Muscle of back (tissue), 13 donors: ENCODE measurements around the gene SETD6. TPM values are rescaled to one million over a fixed set of nuclear protein-coding genes. Genes with fewer than 3 reads are reported as not detected.
"Not testable (repeated sequence)": the region's sequence is repeated elsewhere in the genome, so short reads cannot be mapped to it uniquely, and the experiment has no call there.

Experiments used
- DNase-seq, 3 donors: peaks; one replicate each; pipeline versions ENCODE4 v3.0.0 to v3.0.0-alpha.2; 2013
- long read RNA-seq, 9 donors: transcript quantifications; one replicate each; lab custom pipeline, GENCODE V29; 2026
- polyA plus RNA-seq, 10 donors: library from polyadenylated mRNA; unstranded; fragments of 120-200 nt; gene quantifications; one replicate each; pipeline ENCODE4 v1.2.1, GENCODE V29; 2013; ENCODE audit not compliant: insufficient read length in 10 of 10

Gene SETD6, protein sequence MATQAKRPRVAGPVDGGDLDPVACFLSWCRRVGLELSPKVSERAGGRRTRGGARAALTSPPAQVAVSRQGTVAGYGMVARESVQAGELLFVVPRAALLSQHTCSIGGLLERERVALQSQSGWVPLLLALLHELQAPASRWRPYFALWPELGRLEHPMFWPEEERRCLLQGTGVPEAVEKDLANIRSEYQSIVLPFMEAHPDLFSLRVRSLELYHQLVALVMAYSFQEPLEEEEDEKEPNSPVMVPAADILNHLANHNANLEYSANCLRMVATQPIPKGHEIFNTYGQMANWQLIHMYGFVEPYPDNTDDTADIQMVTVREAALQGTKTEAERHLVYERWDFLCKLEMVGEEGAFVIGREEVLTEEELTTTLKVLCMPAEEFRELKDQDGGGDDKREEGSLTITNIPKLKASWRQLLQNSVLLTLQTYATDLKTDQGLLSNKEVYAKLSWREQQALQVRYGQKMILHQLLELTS
- polyA plus RNA-seq = 10 to 100 TPM; 10.2 to 23.7 (median 14.0) TPM
- long read RNA-seq, donor 1, partial matches to known transcripts = 0 of 2 reads
- long read RNA-seq, donor 1, other reads (novel, unspliced or antisense) = 0 of 2 reads
- long read RNA-seq, donor 2, partial matches to known transcripts = 10 of 23 reads
- long read RNA-seq, donor 2, other reads (novel, unspliced or antisense) = 9 of 23 reads
- long read RNA-seq, donor 3 = 0 reads
- long read RNA-seq, donor 4, partial matches to known transcripts = 0 of 4 reads
- long read RNA-seq, donor 4, other reads (novel, unspliced or antisense) = 0 of 4 reads
- long read RNA-seq, donor 5, partial matches to known transcripts = 0 of 1 reads
- long read RNA-seq, donor 5, other reads (novel, unspliced or antisense) = 0 of 1 reads
- long read RNA-seq, donor 6, partial matches to known transcripts = 0 of 4 reads
- long read RNA-seq, donor 6, other reads (novel, unspliced or antisense) = 0 of 4 reads
- long read RNA-seq, donor 7 = 0 reads
- long read RNA-seq, donor 8, partial matches to known transcripts = 0 of 2 reads
- long read RNA-seq, donor 8, other reads (novel, unspliced or antisense) = 0 of 2 reads
- long read RNA-seq, donor 9 = 0 reads

DNA sequence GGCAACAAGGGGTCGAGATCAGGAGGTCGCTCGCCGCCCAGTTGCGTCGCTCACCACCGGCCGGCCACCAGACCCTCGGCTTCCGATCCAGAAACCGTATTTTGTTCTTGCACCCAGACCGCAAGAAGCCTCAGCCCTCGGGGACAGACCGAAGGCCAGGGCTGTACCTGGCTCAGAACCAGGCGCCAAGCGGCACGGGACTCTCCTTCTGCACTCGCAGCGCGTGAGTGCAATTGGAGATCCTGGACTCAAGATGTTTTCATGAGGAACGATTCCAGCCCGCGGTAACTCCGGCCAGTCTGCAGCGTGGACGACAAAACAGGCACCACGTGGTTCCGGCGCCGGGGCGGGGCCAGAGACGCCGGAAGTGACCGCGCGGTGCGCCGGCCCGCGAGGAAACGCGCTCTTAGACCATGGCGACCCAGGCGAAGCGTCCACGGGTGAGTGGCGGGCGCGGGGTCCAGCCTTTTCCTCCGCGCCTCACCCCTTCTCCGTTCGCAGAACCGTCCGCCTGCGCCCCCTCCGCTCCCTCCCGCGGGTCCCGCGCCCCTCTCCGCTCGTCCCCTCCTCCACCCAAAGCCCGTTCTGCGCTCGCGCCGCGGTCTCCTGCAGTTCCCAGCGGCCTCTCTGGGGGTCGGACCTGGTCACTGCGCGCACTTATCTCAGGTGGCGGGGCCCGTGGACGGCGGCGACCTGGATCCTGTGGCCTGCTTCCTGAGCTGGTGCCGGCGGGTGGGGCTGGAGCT, at the start of gene SETD6:
Gene SETD6, plus strand, starts transcription at position 393 of the 746 bp plus-strand sequence. Its CDS starts 21 bp downstream, at position 414.
- peak; percentile 82 to 97 (median 92) for DNase-seq

DNA sequence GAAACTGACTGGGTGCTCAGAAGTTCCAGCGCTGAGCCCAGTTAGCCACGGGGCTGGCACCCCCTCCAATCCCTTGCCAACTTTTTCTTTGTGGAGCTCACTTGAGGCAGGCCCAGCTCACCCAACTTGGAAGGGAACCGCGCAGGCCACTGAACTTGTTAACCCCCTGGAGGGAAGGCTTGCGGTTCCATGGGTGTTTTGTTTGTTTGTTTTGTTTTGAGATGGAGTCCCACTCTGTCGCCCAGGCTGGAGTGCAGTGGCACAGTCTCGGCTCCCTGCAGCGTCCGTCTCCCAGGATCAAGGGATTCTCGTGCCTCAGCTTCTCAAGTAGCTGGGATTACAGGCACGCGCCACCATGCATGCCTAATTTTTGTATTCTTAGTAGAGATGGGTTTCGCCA, 49.5 kb upstream of the SETD6 start:
- no peak for DNase-seq

DNA sequence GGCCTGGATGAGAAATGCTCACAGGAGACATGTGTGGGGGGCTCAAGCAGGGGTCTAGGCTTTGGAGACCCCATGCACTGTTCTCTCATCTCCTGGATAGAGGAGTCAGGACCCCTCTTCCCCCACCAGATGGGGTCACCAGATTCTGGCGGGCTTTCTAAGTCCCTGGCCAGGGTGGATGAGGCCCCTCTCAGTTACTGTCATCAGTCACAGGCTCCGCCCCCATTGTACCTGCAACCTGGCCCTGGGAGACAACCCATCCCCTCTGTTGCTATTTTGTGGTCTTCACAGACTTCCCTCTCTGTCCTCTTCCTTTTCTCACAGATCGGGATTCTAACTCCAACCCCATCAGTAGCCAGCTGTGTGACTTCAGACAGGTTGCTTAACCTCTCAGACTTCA, 48.9 kb upstream of the SETD6 start:
- no peak for DNase-seq

DNA sequence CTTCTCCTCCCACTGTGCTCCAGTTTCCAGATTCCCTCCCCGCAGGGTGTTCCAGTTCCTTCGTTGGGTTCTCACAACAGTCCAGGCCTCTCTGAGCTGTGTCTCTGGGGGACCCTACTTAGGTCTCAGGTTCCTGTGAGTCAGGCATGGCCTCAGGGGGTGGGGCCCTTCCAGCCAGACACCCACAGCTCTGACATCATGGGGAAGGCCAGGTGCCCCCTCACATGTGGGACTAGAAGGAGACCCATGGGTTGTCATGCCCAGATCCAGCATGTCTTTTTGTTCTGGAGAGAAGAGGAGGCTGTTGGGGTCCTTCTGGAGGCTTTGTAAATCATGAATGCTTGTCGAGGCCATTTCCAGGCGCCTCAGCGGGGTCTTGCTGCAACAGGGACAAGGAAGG, 47.4 kb upstream of the SETD6 start:
- DNase-seq = no peak

DNA sequence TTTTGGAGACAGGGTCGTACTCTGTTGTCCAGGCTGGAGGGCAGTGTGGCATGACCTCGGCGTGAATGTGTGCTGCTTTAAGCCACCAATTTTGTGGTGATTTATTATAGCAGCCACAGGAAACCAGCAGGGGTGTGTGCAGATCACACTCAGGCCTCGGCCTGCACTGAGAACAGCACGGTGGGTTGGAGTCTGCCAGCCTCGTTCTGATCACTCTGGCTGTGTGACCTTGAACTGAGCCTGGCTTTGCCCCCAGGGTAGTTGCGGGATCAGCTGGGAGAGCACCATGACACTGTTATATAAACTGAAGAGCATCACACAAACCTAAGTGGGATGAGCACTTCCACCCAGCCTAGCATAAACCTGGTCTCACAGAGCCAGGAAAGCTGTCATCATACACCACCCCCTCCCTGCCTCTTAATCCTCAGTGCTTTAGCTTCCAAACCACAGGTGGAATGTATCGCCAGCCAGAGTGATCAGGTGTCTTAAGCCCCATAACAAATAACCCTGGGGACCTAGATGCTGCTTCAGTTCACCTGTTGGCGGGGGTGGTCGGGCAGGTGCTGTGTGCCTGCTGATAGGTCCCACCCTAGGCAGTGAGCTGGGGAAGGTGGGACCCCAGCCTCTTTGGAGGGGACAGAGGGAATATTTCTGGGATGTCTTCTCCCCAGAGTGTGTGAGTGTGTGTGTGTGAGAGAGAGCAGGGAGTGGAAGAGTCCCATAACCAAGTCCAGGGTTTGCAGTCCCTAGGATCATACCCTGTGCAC, 43.9 kb upstream of the SETD6 start:
- no peak for DNase-seq

DNA sequence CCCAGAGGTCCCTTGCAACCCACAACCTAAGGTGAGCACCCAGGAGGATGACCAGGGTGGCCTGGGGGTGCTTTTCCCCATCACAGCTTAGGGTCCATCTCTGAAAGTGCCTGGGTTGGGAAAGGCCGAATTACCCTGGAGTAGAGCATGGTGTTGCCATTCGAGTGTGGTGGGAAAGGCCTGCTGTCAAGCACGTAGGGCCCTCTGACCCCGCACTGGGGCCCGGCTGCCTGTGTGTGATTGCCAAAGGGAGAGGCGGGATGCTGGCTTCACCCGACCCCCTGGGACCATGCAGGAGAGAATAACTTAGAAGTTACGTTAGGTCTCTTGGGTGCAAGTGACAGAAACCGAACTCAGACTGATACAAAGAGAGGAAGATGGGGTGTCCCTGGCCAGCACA, 43.1 kb upstream of the SETD6 start:
- DNase-seq = no peak

DNA sequence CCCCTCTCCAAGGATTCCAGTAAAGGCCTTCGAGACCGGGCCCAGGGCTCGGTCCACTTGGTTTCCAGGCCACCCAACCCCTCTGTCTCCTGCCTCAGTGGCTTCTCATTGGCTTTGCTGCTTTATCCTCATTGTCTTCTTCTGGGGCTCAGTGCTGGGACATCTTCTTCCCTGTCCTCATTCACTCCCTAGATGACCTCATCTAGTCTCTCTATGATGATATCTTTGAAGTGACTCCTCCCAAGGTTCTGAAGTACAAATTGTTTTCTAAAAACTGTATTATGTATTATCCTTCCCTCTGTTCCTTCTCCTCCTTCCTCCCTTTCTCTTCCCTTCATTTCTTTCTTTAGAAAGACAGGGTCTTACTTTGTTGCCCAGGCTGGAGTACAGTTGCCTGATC, 42.5 kb upstream of the SETD6 start:
- no peak for DNase-seq

DNA sequence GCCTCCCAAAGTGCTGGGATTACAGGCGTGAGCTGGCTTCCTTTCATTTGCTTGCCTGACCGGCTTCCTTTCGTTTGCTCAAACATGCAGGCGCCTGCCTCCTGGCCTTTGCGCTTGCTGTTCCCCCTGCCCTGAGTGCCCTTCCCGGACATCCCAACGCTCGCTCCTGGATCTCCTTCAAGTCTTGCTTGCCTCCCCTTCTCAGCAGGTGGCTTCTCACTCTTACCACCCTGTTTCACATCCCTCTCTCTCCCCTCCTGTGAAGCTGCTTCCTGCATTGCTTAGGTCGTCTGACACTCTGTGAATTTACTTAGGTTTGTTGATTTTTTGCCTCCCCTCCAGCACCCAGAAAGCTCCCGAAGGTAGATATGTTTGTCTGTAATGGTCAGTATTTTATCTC, 41.0 kb upstream of the SETD6 start:
- DNase-seq = no peak

DNA sequence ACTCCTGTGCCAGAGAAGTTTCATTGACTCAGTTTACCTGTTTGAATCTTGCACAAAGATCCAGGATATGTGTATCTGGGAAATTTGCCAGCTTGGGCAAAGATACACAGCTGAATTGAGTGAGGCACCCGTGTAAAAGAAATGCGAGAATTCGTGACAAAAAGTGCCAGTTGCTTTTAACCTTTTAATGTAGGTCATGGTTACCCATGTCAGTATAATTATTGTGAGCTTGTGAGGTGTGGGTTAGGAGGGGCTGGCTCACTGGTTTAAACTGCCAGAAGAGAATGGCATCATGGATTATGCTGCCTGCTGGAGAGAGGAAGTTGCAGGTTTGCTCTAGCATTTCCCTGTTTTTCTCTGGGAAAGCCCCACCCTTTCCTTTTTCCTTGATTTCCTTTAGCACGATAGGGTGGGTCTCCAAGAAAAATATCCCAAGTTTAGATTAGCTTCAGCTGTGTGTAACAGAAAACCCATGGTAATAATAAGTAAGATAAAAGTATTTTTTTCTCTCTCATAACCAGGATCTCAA, 40.2 kb upstream of the SETD6 start:
- no peak for DNase-seq

DNA sequence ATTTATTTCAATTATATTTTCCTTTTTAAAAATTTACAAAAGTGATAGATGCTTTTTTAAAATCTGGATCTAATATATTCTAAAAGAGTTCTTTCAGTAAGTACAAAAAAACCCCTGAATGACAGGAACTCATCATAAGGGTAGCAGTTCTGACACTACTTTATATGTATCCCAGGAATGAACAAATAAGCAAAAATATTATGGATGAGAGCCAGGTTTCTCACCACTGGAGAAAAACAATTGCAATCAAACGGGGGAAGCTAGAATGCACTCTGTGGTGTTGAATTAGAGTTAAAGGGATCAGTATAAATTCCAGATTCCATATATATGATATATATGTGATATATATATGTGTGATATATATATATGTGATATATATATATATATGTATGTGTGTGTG, 38.5 kb upstream of the SETD6 start:
- DNase-seq = no peak

DNA sequence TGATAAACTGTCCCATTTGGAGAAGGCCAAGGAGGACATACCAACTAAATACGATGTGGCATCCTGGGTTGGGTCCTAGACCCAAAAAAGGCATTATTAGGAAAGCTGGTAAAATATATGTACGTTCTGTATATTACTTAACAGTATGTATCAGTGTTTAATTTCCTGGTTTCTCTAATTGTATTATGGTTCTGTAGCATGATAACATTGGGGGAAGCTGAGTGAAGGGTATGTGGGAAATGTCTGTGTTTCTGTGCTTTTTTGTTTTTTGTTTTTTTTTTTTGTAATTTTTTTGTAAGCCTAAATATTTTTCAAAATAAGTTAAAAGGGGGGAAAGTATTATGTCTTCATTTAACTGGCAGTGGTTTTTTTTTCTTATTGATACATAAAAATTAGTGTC, 36.9 kb upstream of the SETD6 start:
- DNase-seq = no peak

DNA sequence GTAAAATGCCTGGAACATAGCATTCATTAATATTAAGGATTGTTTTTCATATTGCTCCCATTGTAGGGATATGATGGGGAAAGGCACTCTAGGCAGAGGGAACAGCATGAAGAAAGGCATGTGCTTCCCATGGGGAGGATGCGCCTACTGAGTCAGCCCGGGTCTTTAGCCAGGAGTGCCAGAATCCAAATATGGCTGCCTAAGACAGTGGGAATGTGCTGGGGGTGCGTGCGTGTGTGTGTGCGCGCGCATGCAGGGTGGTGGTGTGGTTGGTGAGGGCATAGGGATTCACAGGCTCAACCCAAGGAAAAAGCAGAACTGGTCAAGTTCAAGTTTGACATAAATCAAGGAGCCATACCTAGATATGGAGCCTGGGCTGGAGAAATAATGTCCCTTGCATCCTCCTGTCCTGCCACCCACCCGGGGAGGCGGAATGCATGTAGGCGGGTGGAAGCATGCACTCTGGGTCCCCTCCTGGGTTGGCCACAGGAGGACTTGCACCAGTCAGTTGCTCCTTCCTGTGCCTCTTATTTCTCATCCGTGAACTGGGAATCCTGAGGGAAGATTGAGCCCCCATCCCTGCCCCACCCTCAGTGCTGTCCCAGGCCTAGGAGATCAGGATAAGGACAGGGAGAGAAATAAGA, 34.0 kb upstream of the SETD6 start:
- no peak for DNase-seq

DNA sequence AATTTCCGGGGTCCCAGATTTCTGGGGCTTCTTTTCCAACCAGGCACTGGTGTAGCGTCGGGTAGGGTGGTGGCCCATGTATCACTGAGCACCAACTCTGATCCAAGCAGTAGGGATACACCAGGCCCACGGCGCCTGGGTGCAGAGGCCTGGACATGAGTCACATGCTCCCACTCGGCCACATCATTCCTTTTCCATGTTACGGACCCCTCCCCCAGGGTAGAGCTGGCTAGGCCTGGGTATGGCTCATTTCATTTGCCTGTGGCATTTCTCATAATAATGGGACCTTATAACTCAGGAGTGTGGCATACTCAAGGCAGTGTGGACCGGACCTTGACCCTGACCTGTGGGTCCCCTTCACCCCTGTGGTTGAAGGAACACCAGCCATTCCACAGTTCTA, 33.4 kb upstream of the SETD6 start:
- no peak for DNase-seq

DNA sequence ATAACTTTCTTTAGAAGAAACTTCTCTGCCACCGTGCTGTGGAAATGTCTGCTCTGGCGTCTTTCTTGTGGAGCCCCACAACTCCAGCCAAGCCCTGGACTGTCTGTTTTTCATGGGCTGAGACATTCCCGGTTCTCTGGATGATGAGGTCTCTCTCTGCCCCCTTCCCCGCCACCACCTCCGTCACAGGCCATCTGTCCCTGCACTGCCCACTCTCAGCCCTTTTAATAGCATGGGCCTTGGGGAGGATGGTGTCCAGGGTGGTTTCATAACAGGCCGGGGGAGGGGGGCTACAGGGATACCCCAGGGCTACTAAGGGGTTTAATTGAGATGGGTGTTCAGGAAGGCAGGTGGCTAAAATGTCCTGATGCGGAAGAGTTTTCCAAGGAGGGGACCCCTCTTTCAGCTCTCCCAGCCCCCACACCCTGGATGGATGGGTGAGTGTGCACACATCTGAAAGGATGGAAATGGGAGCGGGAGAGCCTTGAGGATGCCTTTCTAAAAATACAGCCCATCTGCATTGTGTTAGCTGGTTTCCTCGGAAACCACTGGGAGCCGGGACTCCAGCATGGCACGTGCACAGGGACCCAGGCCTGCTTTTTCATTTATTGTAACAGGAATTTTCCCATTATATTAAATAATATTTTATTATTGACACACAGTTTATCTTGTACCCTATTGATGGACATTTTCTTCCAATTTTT, 30.0 kb upstream of the SETD6 start:
- peak in 1 of 3 donors; percentile 52 for DNase-seq

DNA sequence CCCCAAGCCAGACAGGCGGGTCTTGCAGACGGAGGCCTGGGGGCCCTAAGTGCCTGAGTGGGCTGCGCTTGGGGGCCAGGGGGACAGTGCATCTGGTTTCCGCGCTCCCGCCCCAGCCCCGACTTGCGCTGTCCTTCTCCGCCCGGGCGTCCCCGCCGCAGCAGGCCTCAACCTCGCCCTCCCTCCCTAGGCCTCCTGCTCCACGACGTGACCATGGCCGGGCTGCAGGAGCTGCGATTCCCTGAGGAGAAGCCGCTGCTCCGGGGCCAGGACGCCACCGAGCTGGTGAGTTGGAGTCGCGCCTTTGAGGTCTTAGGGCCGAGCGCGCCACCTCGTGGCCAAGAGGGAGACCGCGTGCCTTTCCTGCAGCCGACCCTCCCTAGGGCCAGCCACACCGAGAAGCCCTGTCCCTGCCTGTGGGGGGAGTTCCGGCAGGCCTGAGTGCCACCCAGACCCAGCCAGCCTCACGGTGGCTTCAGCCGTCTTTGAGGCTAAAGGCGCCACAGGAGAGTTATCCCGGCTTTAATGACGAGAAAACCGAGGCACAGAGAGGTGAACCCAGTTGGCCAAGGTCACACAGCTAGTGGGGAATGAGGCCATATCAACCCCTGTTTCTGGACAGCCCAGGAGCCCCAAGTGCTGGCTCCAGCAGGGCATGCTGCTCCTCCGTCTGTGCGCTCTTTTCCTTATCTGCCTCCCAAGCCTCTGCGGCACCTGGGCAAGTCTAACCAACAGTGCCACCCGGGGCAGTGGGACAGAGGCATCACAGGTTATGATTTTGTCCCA, 27.6 kb upstream of the SETD6 start:
- peak; percentile 65 to 91 (median 84) for DNase-seq

DNA sequence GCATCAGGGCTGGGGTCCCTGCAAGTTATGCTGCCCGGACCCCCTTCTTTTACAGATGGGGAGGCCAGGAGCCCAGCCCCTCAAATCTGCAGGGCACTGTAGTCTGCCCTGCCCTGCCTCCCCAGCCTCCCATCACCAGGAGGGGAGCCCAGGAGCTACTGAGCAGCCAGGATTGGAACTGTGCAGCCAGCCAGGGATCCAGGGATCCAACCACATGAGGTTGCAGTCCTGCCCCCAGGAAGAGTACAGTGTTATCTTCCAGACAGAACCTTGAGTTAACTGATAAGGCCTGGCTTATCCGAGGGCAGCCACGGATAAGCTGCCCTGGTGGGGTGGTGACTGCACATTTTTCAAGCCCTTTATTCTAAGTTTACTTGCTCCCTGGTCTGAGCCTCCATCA, 26.8 kb upstream of the SETD6 start:
- DNase-seq = no peak

DNA sequence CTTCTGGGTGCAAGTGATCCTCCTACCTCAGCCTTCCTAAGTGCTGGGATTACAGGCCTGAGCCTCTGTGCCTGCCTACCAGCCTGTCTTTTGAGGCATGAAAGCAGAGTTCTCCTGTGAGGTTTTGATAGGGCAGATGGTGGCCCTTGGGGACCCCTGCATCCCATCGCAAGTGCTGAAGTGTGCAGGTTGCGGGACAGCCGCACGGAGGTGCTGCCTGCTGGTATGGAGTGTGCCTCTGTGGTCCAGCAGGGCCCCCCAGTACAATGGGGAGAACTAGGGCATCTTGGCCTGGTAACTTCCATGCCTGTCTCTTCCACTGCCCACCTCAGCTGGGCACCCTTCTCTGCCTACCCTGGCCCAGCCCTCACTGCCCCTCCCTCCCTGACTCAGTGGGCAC, 25.3 kb upstream of the SETD6 start:
- DNase-seq = no peak

DNA sequence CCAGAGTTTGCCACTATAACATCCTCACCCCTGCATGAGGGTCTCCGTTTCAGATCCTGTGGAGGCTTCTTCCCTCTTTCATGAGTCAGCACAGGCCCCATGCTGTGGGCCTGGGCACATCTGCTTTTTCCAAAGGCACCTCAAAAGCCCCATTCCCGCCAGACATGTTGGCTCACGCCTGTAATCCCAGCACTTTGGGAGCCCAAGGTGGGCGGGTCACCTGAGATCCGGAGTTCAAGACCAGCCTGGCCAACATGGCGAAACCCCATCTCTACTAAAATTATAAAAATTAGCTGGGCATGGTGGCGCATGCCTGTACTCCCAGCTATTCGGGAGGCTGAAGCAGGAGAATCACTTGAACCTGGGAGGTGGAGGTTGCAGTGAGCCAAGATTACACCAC, 24.8 kb upstream of the SETD6 start:
- DNase-seq = not testable (repeated sequence)

DNA sequence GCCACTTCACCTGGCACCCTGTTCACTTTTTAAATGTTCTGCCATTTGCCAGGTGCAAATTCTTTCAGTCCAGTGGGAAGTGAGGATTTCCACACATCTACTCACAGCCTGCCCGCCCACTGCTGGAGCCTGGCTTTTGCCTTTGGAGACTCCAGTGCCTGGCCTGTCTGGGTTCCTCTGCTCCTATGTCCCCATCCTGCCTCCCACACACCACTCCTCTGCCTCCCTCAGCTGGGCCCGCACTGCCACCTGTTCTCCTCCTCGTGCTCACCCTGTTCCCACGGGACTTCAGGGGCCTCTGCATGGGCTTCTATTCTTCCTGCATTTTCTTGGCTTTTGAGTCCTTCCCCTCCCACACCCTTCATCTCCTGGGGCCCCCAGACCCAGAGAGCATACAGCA, 23.3 kb upstream of the SETD6 start:
- no peak for DNase-seq
